ENCODE measurements around the gene ATXN1. TPM values are rescaled to one million over a fixed set of nuclear protein-coding genes. Genes with fewer than 3 reads are reported as not detected.
A peak's percentile ranks its signal among the peaks of the same experiment; 100 is the strongest.
"Not testable (repeated sequence)": the region's sequence is repeated elsewhere in the genome, so short reads cannot be mapped to it uniquely, and the experiment has no call there.

ATXN1 gene
- total RNA-seq, 1 donor from 2014 or later, result 59.8 TPM

GRCh38 chr6:16705081-16705993 lies 55.9 kb downstream of the ATXN1 start:
- Mint-ChIP-seq H3K9me3 (no peaks in the 10 kb centered on the region), H3K36me3 (ENCODE audit: low read depth) (no peaks in the 10 kb centered on the region), H3K27me3 (peaks cover 6% of the 10 kb centered on the region), H3K4me3 (no peak overlapping the region), H3K27ac (no peak overlapping the region), H3K4me1 (peaks cover 49% of the 10 kb centered on the region)
- TF ChIP-seq CTCF (IDR thresholded peaks at IDR 0.05), result no peak
- ATAC-seq (ENCODE audit: low read depth) (no peak), DNase-seq (no peak)
- intact Hi-C loops (cut with micrococcal nuclease), result no loop called here
- ChIA-PET CTCF (no interaction called here), POLR2A (no interaction called here)

- no peaks in the 10 kb centered on the region for H3K36me3 Mint-ChIP-seq (ENCODE audit: low read depth)
- ATAC-seq (ENCODE audit: low read depth) (peak; percentile 45), DNase-seq (no peak)
- peak overlapping the region; percentile 15 for H3K4me3 Mint-ChIP-seq
- no peaks in the 10 kb centered on the region for H3K9me3 Mint-ChIP-seq
- H3K27me3 Mint-ChIP-seq, result peaks cover 8% of the 10 kb centered on the region
- ChIA-PET POLR2A (interaction anchor here (0.6 kb wide), 1 partner anchor 130 kb away, joined by 10 read pairs; no protein-coding TSS in a partner anchor), CTCF (no interaction called here)
- peaks cover 57% of the 10 kb centered on the region for H3K4me1 Mint-ChIP-seq
- no peak for TF ChIP-seq CTCF (IDR thresholded peaks at IDR 0.05)
- H3K27ac Mint-ChIP-seq, result no peak overlapping the region
- intact Hi-C loops (cut with micrococcal nuclease), result no loop called here
Observed at GRCh38 chr6:16704401-16705045, 56.7 kb downstream of the ATXN1 start.

- H3K27me3 Mint-ChIP-seq; H3K36me3 Mint-ChIP-seq (ENCODE audit: low read depth); H3K27ac Mint-ChIP-seq; POLR2A ChIA-PET; intact Hi-C loops (cut with micrococcal nuclease); CTCF ChIA-PET; DNase-seq; H3K4me3 Mint-ChIP-seq; H3K9me3 Mint-ChIP-seq; ATAC-seq (ENCODE audit: low read depth): not testable (repeated sequence)
- H3K4me1 Mint-ChIP-seq, result peaks cover 73% of the 10 kb centered on the region
Observed at GRCh38 chr6:16702627-16703378, 58.5 kb downstream of the ATXN1 start.

GRCh38 chr6:16700916-16701234 lies 60.4 kb downstream of the ATXN1 start:
- peak overlapping the region; percentile 69 for H3K27ac Mint-ChIP-seq
- no peaks in the 10 kb centered on the region for H3K9me3 Mint-ChIP-seq
- ATAC-seq (ENCODE audit: low read depth), result peak; percentile 11
- no peak for DNase-seq
- POLR2A ChIA-PET, result interaction anchor here (0.9 to 3.7 kb wide), 3 partner anchors 12 to 61 kb away, joined by 3 to 14 read pairs (median 4); partner anchors contain the start of gene ATXN1
- CTCF ChIA-PET, result interaction anchor here (0.8 to 2.8 kb wide), 2 partner anchors 187 to 188 kb away, joined by 3 to 6 read pairs; no protein-coding TSS in a partner anchor
- H3K27me3 Mint-ChIP-seq, result peaks cover 8% of the 10 kb centered on the region
- no peaks in the 10 kb centered on the region for H3K36me3 Mint-ChIP-seq (ENCODE audit: low read depth)
- H3K4me3 Mint-ChIP-seq, result peak overlapping the region; percentile 81
- peaks cover 61% of the 10 kb centered on the region for H3K4me1 Mint-ChIP-seq
- intact Hi-C loops (cut with micrococcal nuclease), result loop anchor here (1.0 to 2.0 kb wide), 2 partner anchors 11 to 16 kb away; no protein-coding TSS in a partner anchor
- TF ChIP-seq CTCF (IDR thresholded peaks at IDR 0.05), result no peak

GRCh38 chr6:16700202-16700915 lies 60.9 kb downstream of the ATXN1 start:
- H3K36me3 Mint-ChIP-seq (ENCODE audit: low read depth), result no peaks in the 10 kb centered on the region

More at GRCh38 chr6:16700202-16700915, 60.9 kb downstream of the ATXN1 start:
- Mint-ChIP-seq H3K9me3 (no peaks in the 10 kb centered on the region), H3K4me3 (peak overlapping the region; percentile 81), H3K27me3 (peaks cover 8% of the 10 kb centered on the region), H3K4me1 (peaks cover 61% of the 10 kb centered on the region), H3K27ac (peak overlapping the region; percentile 69)
- ChIA-PET POLR2A (interaction anchor here (0.9 to 3.7 kb wide), 3 partner anchors 12 to 61 kb away, joined by 3 to 14 read pairs (median 4); partner anchors contain the start of gene ATXN1), CTCF (interaction anchor here (0.8 to 2.8 kb wide), 2 partner anchors 186 to 188 kb away, joined by 3 to 6 read pairs; no protein-coding TSS in a partner anchor)
- intact Hi-C loops (cut with micrococcal nuclease), result loop anchor here (1.0 to 2.0 kb wide), 2 partner anchors 12 to 16 kb away; no protein-coding TSS in a partner anchor
- no peak for TF ChIP-seq CTCF (IDR thresholded peaks at IDR 0.05)
- DNase-seq (no peak), ATAC-seq (ENCODE audit: low read depth) (peak; percentile 36)

Data from activated B cell treated with CpG ODN at 0.5 μM for 24 hours (primary cell).